ENCODE measurements around the gene NRXN3.

Gene NRXN3

DNA sequence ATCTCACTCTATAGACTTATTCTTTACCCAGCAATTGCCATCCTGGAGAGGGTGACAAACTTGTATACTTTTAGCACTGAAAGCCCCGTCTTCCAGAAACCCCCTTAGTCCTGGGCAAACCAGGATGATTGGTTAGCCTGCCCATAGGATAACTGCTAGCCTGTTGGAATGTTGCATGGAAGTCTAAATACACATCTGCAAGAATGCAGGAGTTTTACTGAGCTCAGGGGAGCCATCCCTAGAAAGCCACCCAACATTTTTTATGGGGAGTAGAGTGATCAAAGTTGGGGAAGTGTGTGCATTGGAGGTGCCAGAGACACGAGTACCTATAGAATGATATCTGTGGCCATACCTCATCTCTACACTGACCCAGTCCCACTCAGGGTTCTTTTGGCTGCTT is 155.7 kb downstream of the NRXN3 start:
- no peak for DNase-seq (ENCODE audit: low read depth)
- H3K4me3 ChIP-seq (ENCODE audit: low read length) = no peak overlapping the region
- TF ChIP-seq, protein P1, sequence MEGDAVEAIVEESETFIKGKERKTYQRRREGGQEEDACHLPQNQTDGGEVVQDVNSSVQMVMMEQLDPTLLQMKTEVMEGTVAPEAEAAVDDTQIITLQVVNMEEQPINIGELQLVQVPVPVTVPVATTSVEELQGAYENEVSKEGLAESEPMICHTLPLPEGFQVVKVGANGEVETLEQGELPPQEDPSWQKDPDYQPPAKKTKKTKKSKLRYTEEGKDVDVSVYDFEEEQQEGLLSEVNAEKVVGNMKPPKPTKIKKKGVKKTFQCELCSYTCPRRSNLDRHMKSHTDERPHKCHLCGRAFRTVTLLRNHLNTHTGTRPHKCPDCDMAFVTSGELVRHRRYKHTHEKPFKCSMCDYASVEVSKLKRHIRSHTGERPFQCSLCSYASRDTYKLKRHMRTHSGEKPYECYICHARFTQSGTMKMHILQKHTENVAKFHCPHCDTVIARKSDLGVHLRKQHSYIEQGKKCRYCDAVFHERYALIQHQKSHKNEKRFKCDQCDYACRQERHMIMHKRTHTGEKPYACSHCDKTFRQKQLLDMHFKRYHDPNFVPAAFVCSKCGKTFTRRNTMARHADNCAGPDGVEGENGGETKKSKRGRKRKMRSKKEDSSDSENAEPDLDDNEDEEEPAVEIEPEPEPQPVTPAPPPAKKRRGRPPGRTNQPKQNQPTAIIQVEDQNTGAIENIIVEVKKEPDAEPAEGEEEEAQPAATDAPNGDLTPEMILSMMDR (conservative IDR thresholded peaks at IDR 0.05; ENCODE audit: low read length) = no peak

DNA sequence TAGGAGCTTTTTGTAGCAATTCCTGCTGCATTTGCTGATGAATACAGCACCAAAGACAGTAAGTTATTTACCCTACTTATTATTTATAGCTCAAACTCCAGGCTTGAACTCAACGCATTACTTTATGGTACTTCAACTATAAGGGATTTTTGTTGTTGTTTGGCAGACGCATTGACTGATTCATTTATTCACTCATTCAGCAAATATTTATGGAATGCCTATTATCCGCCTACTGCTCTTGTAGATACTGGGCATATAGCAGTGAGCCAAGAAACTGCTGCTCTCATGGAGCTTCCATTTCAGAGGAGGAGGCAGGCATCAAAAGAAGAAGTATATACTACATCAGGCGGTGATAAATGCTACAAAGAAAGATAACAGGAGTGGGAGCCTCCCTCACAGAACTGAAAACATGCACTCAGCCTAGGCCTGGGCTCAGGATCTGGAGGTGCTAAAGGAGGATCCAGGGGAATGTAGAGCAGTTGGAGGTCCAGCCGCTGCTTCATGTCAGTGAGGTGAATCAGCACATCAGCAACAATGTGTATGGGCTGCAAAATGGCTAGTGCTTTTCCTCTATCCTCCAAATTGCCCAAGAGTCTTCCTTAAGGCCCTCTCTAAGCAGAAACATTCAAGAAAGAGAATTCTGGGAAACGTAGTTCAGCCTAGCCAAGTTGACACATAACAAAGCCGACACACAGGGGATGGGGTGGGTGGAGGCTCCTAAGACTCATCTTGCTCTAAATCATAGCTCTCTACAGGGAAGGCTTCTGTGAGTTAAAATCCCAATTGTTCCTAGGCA is 157.5 kb downstream of the NRXN3 start:
- H3K4me3 ChIP-seq (ENCODE audit: low read length) = no peak overlapping the region
- TF ChIP-seq, protein P1 (conservative IDR thresholded peaks at IDR 0.05; ENCODE audit: low read length) = no peak
- no peak for DNase-seq (ENCODE audit: low read depth)

DNA sequence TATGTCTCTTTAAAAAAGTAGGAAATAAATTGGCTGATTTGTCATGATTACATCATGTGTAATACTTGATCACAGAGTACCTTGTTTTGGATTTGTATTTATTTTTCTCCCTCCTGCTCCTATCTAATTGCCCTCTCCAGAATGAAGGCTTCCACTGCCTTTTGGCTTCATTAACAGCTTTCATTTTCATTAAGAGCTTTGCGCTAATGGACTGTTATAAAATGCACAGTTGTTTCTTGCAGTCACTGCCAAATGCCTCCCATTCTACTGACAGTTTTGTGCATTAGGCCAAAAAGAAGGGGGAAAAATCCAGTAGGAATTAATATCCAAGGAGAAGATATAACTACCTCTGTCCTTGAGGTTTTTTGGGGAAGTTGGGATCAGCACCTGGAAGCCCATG is 159.2 kb downstream of the NRXN3 start:
- no peak for DNase-seq (ENCODE audit: low read depth)

DNA sequence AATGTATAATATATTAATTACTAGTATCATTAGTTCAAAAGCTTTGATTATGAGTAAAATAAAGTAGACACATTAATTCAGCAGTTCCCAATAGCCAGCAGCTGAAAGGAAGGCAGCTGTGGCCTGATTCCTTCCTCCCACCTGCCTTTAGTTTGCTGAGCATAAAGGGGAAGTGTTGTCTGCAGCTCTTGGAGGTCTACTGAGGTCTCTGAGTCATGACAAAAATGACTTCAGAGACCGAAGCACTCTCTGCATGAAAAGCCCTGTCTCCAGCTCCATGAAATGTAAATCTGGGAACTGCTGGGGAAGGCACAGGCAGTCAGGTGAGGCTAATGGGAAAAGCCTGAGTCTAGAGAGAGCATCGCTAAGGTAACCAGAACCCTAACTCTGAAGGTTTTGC is 165.4 kb downstream of the NRXN3 start:
- DNase-seq (ENCODE audit: low read depth) = no peak
- H3K4me3 ChIP-seq (ENCODE audit: low read length) = no peak overlapping the region
- TF ChIP-seq, protein P1 (conservative IDR thresholded peaks at IDR 0.05; ENCODE audit: low read length) = no peak

More for the DNA sequence above, 159.2 kb downstream of the NRXN3 start:
- TF ChIP-seq, protein P1 (conservative IDR thresholded peaks at IDR 0.05; ENCODE audit: low read length) = no peak
- no peak overlapping the region for H3K4me3 ChIP-seq (ENCODE audit: low read length)

DNA sequence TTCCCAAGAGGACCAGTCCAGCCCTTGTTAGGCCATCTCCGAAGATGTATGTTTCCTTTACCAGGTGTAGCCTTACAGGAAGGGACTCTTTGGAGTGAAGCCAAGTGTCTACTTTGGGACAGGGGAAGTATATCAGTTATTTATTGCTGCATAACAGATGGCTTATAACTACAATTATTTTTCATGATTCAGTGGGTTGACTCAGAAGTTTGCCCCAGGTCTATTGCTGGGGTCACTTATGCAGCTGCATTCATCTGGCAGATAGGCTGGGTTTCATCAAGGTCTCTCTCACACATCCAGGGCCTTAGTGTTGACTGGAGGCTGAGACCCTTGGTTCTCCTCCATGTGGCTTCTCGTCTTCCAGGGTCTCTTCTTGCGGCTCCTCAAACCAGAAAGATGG is 170.1 kb downstream of the NRXN3 start:
- TF ChIP-seq, protein P1 (conservative IDR thresholded peaks at IDR 0.05; ENCODE audit: low read length) = no peak
- DNase-seq (ENCODE audit: low read depth) = no peak
- H3K4me3 ChIP-seq (ENCODE audit: low read length) = no peak overlapping the region

DNA sequence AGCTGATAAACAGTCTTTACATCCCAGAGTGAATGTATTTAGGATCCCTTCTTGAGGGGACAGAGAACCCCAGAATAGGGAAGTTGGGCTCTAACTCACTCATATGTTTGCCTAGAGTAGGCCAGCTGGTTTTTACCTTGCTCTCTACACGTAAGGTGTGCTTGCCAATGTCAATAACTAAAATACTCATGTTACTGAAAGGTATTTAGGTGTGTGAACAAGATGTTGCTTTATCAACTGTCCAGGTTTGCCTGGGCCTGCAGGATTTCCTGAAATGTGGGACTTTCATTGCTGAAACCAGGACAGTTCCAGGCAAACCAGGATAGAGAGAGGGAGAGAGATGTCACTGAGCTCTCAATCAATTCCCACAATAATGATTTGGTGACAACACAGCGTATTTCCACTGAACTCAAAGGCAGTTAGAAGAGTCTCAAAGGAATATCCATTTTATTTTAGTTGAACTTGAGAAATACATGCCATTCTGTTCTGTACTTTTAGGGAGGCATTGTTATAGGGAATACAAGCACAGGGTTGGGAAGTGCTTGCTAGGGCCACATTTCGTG is 171.7 kb downstream of the NRXN3 start:
- no peak overlapping the region for H3K4me3 ChIP-seq (ENCODE audit: low read length)
- TF ChIP-seq, protein P1 (conservative IDR thresholded peaks at IDR 0.05; ENCODE audit: low read length) = no peak
- no peak for DNase-seq (ENCODE audit: low read depth)

DNA sequence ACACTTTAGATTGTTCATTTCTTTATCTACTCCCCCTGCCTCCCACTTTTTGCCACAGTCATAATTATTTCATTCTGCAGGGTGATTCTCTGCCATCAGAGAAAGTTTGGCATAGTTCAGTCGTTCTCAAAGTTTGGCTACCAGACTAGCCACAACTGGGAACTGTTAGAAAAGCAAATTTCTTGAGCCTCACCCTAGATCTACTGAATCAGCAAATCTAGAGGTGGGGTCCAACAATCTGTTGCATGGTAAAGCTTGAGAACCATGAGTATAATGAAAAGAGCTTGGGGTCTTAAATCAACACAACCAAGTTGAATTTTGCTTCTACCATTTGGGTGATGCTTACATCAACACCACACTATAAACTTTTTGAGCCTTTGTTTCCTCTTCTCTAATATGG is 172.7 kb downstream of the NRXN3 start:
- H3K4me3 ChIP-seq (ENCODE audit: low read length) = no peak overlapping the region
- no peak for DNase-seq (ENCODE audit: low read depth)
- TF ChIP-seq, protein P1 (conservative IDR thresholded peaks at IDR 0.05; ENCODE audit: low read length) = no peak
